Activated T-cell treated with anti-CD3 and anti-CD28 coated beads, Interleukin-2, amount 50 U/mL, for 72 hours (primary cell): ENCODE data around the gene MRPL2. TPM values are rescaled to one million over a fixed set of nuclear protein-coding genes. Genes with fewer than 3 reads are reported as not detected.
"Not testable (repeated sequence)": the region's sequence is repeated elsewhere in the genome, so short reads cannot be mapped to it uniquely, and the experiment has no call there.

ENCODE experiments used
- ATAC-seq, 2 donors: fragments of 150-1000 bp; cut with Tn5 transposase; replicated peaks in 1 of 2; 2 replicates each; pipeline ENCODE4 v1.10.0; 2021; ENCODE audit warnings: moderate library complexity in 2 of 2, mild to moderate bottlenecking in 1 of 2
- DNase-seq, 2 donors: peaks; one replicate each; pipeline ENCODE4 v3.0.0; 2021 to 2022; ENCODE audit warnings: mixed read lengths in 1 of 2
- H3K27ac Mint-ChIP-seq: one replicate; pipeline ENCODE4 v1.8.0; 2022; ENCODE audit warnings: mild to moderate bottlenecking, moderate library complexity, mixed read lengths
- H3K27me3 Mint-ChIP-seq: one replicate; pipeline ENCODE4 v1.8.0; 2022; ENCODE audit warnings: low read depth, mixed read lengths
- H3K36me3 Mint-ChIP-seq, 2 donors: one replicate each; pipeline ENCODE4 v1.8.0; 2022; ENCODE audit warnings: mixed read lengths in 2 of 2, mild to moderate bottlenecking in 1 of 2; ENCODE audit not compliant: insufficient read depth in 2 of 2
- H3K4me1 Mint-ChIP-seq: one replicate; pipeline ENCODE4 v1.8.0; 2022; ENCODE audit warnings: low read depth, mixed read lengths
- H3K4me3 Mint-ChIP-seq, 2 donors: one replicate each; pipeline ENCODE4 v1.8.0; 2022; ENCODE audit warnings: mild to moderate bottlenecking in 2 of 2, mixed read lengths in 2 of 2, moderate library complexity in 2 of 2
- H3K9me3 Mint-ChIP-seq, 2 donors: one replicate each; pipeline ENCODE4 v1.8.0; 2022; ENCODE audit warnings: mixed read lengths in 2 of 2
- total RNA-seq, 2 donors: library from RNA; stranded (reverse); gene quantifications; one replicate each; pipeline ENCODE4 v1.2.3, GENCODE V29; 2022

Gene MRPL2
- total RNA-seq, 2 donors from 2014 or later = 85.0 to 85.7 TPM

DNA sequence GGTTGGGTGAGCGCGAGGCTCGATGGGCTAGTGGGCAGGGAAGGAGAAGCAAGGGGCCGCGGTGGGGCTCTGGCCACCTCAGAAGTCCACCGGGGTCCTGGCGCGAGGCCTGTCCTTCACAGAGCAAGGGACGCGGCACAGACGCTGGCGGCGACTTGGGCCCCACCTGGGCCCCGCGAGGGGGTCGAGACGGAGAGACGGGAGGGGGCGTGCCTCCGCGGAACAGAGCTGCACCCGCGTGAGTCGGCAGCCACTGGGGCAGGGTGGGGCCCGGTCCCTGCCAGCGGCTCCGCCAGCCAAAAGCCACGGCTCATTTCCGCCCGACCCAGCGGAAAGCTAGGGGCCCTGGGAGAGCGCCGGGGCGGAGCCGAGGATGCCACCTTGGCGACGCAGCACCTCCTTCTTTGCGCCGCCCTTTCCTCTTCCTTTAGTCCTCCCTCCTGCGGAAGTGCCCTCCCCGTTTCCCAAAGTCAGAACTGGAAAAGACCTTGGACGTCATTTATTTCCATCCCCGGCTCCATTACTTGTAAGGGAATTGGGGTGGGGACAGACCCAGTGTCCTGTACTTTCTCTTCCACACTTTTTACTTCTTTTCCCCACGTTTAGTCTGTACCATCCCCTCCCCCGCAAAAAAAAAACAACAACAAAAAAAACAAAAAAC, 5.6 kb downstream of the MRPL2 start, which contains the start of gene CUL7:
Gene CUL7 (minus strand): TSS at position 307 of the 661 bp plus-strand sequence. CDS start 1,063 bp downstream, outside the sequence.
- Mint-ChIP-seq H3K27me3 (no peaks in the 10 kb centered on the region), H3K27ac (peak within 1 kb of the TSS; percentile 99), H3K36me3 (peaks cover 4 to 11% of the 10 kb centered on the region in 2 donors), H3K4me3 (peak within 1 kb of the TSS; percentile 96 to 99), H3K4me1 (peaks cover 62% of the 10 kb centered on the region), H3K9me3 (no peaks in the 10 kb centered on the region)
- DNase-seq = peak; percentile 95 to 96
- peak; percentile 99 to 100 for ATAC-seq

DNA sequence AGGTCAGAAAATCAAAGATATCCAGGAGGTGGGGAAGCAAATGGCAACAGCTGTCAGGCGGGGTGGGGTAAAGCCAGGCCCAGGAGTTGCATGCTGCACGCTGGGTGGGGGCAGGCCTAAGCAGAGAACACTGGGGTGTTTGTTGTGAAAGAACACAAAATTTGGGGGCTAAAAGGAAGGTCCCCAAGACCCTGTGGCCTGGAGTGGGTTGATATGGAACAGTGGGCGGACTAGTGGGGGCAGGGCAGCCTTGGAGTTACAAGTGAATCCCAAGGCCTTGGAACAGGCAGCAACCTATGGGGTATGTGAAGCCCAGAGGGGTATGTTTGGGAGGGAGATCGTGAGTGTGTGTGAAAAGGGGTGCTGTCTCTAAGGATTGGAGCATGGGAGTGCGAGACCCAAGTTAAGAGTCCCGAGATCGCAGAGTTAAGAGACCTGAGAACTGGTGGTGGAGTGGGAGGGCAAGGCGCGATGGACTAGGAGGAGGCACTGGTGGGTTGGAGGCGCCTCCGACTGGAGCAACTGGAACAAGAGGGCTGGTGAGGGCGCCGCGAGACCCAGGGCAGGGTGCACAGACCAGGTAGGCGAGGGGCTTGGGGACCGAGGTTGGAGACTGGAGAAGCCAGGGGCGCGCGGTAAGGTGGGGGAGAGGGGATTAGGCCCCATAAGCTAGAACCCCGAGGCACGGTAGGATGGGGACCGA, 6.2 kb downstream of the MRPL2 start:
- Mint-ChIP-seq H3K27ac (peak overlapping the region; percentile 88), H3K4me3 (peak overlapping the region; percentile 96 to 99), H3K9me3 (no peaks in the 10 kb centered on the region), H3K27me3 (no peaks in the 10 kb centered on the region), H3K36me3 (peaks cover 4 to 11% of the 10 kb centered on the region in 2 donors), H3K4me1 (peaks cover 55% of the 10 kb centered on the region)
- peak; percentile 10 to 11 for ATAC-seq
- peak; percentile 23 to 35 for DNase-seq

DNA sequence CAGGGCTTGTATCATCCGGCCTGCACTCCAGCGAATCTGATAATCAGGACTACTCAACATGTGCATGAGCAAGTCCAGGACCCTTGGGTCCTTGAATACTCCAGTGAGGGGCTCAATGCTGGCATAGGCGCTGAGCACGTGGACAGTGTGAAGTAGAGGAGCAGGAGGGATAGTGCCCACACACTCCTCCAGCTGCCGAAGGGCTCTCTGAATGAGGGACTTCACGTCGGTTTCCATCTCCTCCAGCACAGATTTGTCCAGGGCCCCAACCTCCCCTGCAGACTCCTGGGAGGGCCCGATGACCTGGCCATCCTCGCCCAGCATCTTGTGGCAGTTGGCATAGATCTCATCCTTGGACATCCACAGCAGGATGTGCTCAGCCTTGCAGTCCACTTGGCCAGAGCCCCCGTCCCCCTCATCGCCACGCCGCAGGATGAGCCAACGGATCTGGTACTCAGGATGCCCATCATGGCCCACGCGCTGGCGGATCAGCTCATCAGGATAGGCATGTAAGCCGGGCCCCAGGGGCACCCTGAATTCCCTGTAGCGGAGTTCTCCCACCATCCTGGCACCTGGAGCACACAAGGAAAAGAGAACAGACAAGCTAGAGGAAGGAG, 6.9 kb downstream of the MRPL2 start:
- peaks cover 50% of the 10 kb centered on the region for H3K4me1 Mint-ChIP-seq
- no peak for ATAC-seq
- DNase-seq = no peak
- peak overlapping the region; percentile 88 for H3K27ac Mint-ChIP-seq
- peaks cover 4 to 11% of the 10 kb centered on the region in 2 donors for H3K36me3 Mint-ChIP-seq
- H3K9me3 Mint-ChIP-seq = no peaks in the 10 kb centered on the region
- no peaks in the 10 kb centered on the region for H3K27me3 Mint-ChIP-seq
- H3K4me3 Mint-ChIP-seq = peak overlapping the region; percentile 96 to 99

DNA sequence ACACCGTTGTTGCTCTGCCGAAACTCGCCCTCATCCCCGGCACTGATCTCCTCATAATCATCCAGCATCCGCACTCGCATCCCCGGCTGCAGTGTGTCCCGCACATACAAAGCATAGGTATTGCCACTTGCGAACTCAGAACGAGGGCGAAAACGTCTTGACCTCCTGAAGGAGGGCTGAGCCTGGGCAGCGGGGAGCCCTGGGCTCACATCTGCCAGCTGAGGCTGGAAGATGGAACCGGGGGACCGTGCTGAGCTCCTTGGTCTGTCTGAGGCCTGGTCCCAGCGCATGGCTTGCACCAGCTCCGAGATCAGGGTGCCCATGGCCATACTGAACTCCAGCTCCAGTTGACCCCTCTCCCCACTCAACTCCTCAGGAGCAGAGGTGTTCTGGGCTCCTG, 8.3 kb downstream of the MRPL2 start:
- Mint-ChIP-seq H3K4me1 (peaks cover 48% of the 10 kb centered on the region), H3K4me3 (no peak overlapping the region), H3K27ac (no peak overlapping the region), H3K9me3 (no peaks in the 10 kb centered on the region), H3K36me3 (peaks cover 4 to 14% of the 10 kb centered on the region in 2 donors), H3K27me3 (no peaks in the 10 kb centered on the region)
- DNase-seq (no peak), ATAC-seq (no peak)

DNA sequence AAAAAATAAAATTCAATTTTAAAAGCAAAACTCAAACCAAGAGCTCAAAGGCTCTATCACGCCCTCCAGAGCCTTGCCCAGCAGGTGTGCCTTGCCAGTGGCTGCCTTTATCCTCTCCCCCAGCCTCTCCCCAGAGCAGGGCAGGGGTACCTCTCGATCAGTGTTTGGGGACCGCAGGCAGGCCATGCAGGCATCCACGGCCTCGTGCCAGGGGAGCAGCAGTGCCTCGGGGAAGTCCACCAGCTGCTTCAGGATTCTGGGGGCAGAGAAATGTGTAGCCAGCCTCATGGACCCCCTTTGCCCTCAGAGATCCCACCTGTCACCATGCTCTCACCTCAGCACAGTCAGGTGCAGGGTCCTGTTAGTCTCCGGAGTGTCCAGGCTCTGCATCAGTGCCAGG, 11.2 kb downstream of the MRPL2 start:
- no peaks in the 10 kb centered on the region for H3K9me3 Mint-ChIP-seq
- no peaks in the 10 kb centered on the region for H3K27me3 Mint-ChIP-seq
- DNase-seq (no peak), ATAC-seq (no peak)
- peaks cover 0 to 16% of the 10 kb centered on the region in 2 donors for H3K36me3 Mint-ChIP-seq
- H3K4me3 Mint-ChIP-seq = no peak overlapping the region
- no peak overlapping the region for H3K27ac Mint-ChIP-seq
- peaks cover 31% of the 10 kb centered on the region for H3K4me1 Mint-ChIP-seq

DNA sequence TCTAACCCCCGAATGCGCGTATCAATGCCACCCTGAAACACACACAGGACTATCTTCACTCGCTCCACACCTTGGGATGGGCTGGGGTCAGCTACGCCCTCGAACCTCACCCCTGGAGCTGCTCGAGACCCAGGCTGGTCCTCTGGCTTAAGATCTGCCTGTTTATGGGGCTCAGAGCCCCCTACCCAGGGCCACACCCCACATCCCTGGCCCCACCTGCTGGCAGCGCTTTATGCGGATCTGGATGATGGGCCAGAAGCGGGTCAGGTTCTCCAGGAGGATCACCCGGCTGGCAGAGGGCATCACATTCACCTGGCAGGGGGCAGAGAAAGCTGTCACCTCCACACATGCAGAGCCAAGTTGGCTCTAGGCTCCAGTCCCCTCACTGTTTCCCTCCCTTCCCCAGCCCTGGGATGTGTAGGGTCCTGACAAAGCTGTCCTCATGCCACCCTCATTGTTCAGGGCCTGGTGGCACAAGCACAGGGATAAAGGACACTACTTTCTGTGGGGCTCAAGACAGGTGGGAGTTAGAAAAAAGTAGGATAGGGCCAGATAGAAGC, 13.8 kb downstream of the MRPL2 start:
- Mint-ChIP-seq H3K4me3 (no peak overlapping the region), H3K9me3 (no peaks in the 10 kb centered on the region), H3K27me3 (no peaks in the 10 kb centered on the region), H3K4me1 (peaks cover 7% of the 10 kb centered on the region), H3K27ac (no peak overlapping the region), H3K36me3 (peaks cover 0 to 17% of the 10 kb centered on the region in 2 donors)
- DNase-seq (no peak), ATAC-seq (no peak)

DNA sequence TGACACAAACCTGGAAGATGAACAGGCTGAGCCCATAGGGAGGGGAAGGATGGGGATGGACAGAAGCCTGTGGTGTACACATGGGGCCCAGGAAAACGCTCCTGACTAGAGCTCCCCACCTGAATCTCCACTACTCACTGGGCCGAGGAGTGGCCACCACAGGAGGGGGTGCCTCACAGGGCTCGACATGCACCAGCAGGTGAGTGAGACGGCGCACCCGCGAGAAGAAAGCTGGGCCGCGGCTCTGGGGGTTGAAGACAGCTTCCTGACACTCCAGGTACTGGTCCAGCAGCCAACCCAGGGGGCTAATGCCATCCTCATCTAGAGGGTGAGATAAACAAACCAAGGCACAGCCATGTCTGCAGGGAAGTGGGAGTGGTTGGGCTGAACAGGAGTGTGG, 15.9 kb downstream of the MRPL2 start:
- H3K27ac Mint-ChIP-seq = no peak overlapping the region
- no peak for ATAC-seq
- H3K36me3 Mint-ChIP-seq = peaks cover 0 to 11% of the 10 kb centered on the region in 2 donors
- no peaks in the 10 kb centered on the region for H3K4me1 Mint-ChIP-seq
- no peaks in the 10 kb centered on the region for H3K9me3 Mint-ChIP-seq
- DNase-seq = no peak
- H3K27me3 Mint-ChIP-seq = no peaks in the 10 kb centered on the region
- H3K4me3 Mint-ChIP-seq = no peak overlapping the region

DNA sequence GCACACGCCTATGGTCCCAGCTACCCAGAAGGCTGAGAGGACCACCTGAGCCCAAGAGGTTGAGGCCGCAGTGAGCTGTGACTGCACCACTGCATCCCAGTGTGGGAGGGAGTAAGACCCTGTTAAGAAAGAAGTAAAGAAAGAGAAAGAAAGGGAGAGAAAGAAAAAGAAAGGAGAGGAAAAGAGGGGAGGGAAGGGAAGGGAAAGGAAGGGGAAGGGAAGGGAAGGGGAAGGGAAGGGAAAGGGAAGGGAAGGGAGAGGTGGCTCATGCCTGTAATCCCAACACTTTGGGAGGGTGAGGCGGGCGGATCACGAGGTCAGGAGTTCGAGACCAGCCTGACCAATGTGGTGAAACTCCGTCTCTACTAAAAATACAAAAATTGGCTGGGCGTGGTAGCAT, 17.8 kb downstream of the MRPL2 start:
- ATAC-seq, H3K4me3 Mint-ChIP-seq, H3K27ac Mint-ChIP-seq, H3K4me1 Mint-ChIP-seq, H3K27me3 Mint-ChIP-seq, DNase-seq, H3K9me3 Mint-ChIP-seq: not testable (repeated sequence)
- H3K36me3 Mint-ChIP-seq = peaks cover 0 to 11% of the 10 kb centered on the region in 2 donors

DNA sequence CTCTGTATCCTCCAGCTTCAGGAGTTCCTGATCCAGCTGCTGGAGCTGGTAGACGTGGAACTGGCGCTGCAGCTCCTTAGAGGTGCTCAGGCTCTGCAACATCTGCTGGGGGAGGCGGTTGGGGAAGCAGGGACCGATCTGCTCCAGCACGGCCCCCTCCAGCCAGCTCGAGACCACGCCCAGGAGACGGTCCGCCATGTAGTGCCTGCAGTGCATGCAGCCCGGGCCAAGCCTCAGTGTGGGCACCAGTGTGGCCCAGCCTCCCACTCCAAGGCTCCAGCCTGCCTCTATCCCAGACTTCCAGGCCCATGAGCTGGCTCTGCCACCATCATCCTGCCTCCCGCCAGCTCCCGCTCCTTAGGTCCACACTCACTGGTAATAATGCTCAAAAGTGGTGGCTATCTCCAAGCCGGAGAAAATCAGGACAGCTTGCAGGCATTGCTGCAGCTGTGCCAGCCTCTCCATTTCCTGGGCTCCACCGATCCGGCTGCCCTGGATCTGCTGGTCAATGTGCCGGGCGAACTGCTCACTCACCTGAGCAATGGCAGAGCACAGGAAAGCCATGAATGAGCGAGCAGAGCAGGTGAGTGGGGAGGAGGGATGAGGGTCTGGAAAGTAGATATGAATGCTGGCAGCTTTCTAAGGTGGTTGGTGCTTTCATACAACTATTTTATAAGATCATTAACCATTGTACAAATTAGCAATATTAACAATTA, 18.5 kb downstream of the MRPL2 start:
- no peak for ATAC-seq
- no peak for DNase-seq
- H3K27ac Mint-ChIP-seq = no peak overlapping the region
- H3K4me3 Mint-ChIP-seq = no peak overlapping the region
- no peaks in the 10 kb centered on the region for H3K27me3 Mint-ChIP-seq
- H3K4me1 Mint-ChIP-seq = no peaks in the 10 kb centered on the region
- peaks cover 0 to 9% of the 10 kb centered on the region in 2 donors for H3K36me3 Mint-ChIP-seq
- no peaks in the 10 kb centered on the region for H3K9me3 Mint-ChIP-seq

DNA sequence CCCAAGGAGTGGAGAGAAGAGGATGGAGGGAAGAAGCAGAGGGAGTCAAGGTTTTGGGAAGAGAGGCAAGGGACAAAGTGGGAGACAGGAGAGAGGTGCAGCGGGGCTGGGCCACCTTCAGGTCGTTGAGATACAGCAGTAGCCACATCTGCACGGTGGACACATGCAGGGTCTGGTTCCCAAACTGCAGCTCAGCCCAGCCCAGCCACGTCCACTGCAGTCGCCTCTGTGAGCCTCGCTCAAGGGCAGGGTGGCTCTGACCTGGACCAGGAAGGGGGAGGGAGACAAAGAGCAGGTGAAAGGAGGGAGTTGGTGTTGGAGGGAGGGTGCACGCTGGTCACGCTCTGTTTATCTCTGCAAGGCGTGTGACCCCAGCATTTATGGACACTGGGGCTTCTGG, 20.5 kb downstream of the MRPL2 start:
- H3K27ac Mint-ChIP-seq = no peak overlapping the region

DNA sequence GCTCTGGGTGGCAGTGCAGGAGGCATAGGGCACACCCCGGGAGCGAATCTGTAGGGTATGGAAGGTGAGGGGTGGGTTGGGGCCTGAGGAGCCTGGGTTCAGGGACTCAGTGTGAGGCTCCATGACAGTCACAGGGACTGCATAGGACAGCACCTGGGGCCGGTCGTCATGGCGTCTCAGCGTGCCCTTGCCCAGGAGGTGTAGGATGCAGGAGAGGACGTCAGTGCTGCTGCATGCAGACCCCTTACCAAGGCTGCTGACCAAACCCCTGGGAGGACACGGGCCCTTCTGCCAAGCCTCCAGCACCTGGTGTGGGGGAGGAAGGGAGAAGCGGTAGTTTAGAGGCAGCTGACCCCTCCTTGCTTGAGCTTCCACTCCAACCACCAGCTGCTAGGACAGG, 21.5 kb downstream of the MRPL2 start:
- Mint-ChIP-seq H3K4me1 (no peaks in the 10 kb centered on the region), H3K27ac (no peak overlapping the region), H3K27me3 (no peaks in the 10 kb centered on the region), H3K4me3 (no peak overlapping the region), H3K36me3 (peaks cover 2 to 13% of the 10 kb centered on the region in 2 donors), H3K9me3 (no peaks in the 10 kb centered on the region)
- ATAC-seq = no peak
- no peak for DNase-seq

More for the DNA sequence above, 20.5 kb downstream of the MRPL2 start:
- no peak overlapping the region for H3K4me3 Mint-ChIP-seq
- DNase-seq (no peak), ATAC-seq (no peak)
- no peaks in the 10 kb centered on the region for H3K9me3 Mint-ChIP-seq
- H3K36me3 Mint-ChIP-seq = peaks cover 2 to 13% of the 10 kb centered on the region in 2 donors
- no peaks in the 10 kb centered on the region for H3K4me1 Mint-ChIP-seq
- H3K27me3 Mint-ChIP-seq = no peaks in the 10 kb centered on the region

DNA sequence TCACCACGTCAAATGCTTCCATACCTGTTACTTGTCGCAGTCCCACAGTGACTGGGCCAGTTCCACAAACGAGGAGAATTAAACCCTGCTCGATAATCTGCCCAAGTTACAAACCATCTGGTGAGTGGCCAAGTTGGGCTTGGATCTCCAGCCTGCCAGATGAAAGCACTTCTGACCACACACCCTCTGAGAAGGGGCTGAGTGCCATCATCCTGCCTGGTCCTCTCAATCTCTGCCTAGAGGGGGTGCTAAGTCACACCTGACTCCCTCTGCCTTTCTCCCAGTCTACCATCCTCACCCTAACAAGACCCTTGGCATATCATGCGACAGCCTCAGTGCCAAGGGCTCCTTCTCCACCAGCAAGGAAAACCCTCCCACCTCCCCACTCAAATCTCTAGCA, 22.0 kb downstream of the MRPL2 start:
- Mint-ChIP-seq H3K27ac (no peak overlapping the region), H3K27me3 (no peaks in the 10 kb centered on the region)

More for the DNA sequence above, 22.0 kb downstream of the MRPL2 start:
- no peaks in the 10 kb centered on the region for H3K9me3 Mint-ChIP-seq
- H3K4me1 Mint-ChIP-seq = no peaks in the 10 kb centered on the region
- peaks cover 2 to 13% of the 10 kb centered on the region in 2 donors for H3K36me3 Mint-ChIP-seq
- H3K4me3 Mint-ChIP-seq = no peak overlapping the region
- DNase-seq = no peak
- no peak for ATAC-seq
